ENCODE measurements around the gene ANAPC4.

DNA sequence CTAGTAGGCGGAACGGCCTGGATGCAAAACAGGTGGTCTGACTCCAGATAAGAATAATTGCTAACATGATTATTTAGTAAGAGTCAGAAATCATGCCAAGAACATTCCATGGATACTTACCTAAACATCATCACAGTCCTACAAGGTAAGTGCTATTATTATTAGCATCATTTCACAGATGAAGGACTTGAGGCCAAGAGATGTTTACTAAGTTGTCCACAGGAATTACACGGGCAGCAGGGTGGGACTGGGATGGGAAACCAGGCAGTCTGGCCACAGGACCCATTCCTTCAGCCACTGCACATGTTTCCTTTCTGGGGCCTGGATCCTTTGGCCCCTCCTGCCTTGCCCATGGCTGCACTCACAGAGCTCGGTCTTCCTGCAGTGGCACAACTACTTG lies 48.3 kb downstream of the ANAPC4 start:
- TF ChIP-seq POLR2A (IDR thresholded peaks at IDR 0.05; ENCODE audit: low read depth, low read length) (no peak), EZH2 (IDR thresholded peaks at IDR 0.05; ENCODE audit: borderline replicate concordance, low read depth, low read length, severe bottlenecking) (no peak), CTCF (IDR thresholded peaks at IDR 0.05; ENCODE audit: extremely low read depth in 1 of 2, insufficient read depth in 1 of 2, low read depth in 1 of 2, low read length in 2 of 2) (no peak)

All from endothelial cell of umbilical vein (primary cell).